ENCODE measurements around the gene ARHGAP44. TPM values are rescaled to one million over a fixed set of nuclear protein-coding genes. Genes with fewer than 3 reads are reported as not detected.

Gene ARHGAP44
- polyA plus RNA-seq, 1 donor from 2014 or later, result 5.9 TPM

GRCh38 chr17:12936501-12936900 lies 147.2 kb downstream of the ARHGAP44 start:
- H3K9ac ChIP-seq (ENCODE audit: low read length), result no peak overlapping the region

DNA sequence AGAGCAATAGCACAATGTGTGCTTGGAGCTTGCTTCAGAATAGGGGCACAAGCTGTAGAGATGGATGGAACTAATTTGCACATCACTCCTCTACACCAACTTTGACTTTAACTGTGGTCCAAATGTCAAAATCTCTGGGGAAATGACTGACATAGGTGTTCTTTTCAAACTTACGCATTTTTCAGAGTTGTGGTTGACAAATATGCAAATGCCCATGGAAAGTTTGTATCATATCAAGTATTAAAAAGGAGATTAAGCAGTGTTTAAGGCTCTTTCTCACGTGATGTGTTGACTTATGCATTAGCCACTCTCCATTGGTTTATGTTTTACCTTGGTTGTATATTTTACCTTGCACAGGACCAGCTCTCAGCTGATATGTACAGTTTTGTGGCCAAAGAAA lies 151.4 kb downstream of the ARHGAP44 start:
- Histone ChIP-seq H3K4me3 (ENCODE audit: low read length) (no peak overlapping the region), H3K9me2 (ENCODE audit: insufficient read depth, low read length) (no peaks in the 10 kb centered on the region), H2AFZ (ENCODE audit: low read depth, low read length) (no peak overlapping the region), H3K9ac (ENCODE audit: low read length) (no peak overlapping the region), H3K79me2 (replicated peaks; ENCODE audit: insufficient read depth, low read length) (no peaks in the 10 kb centered on the region), H3F3A (ENCODE audit: insufficient read depth, low read length, poor library complexity, severe bottlenecking) (no peaks in the 10 kb centered on the region), H3K4me2 (ENCODE audit: low read length) (no peak overlapping the region), H3K9me3 (ENCODE audit: low read length) (no peaks in the 10 kb centered on the region), H4K20me1 (ENCODE audit: insufficient read depth) (no peaks in the 10 kb centered on the region), H3K36me3 (ENCODE audit: insufficient read depth, low read length) (no peaks in the 10 kb centered on the region), H3K27me3 (ENCODE audit: insufficient read depth, low read depth, low read length) (no peaks in the 10 kb centered on the region), H3K27ac (ENCODE audit: low read length) (no peak overlapping the region)
- TF ChIP-seq, protein P1, sequence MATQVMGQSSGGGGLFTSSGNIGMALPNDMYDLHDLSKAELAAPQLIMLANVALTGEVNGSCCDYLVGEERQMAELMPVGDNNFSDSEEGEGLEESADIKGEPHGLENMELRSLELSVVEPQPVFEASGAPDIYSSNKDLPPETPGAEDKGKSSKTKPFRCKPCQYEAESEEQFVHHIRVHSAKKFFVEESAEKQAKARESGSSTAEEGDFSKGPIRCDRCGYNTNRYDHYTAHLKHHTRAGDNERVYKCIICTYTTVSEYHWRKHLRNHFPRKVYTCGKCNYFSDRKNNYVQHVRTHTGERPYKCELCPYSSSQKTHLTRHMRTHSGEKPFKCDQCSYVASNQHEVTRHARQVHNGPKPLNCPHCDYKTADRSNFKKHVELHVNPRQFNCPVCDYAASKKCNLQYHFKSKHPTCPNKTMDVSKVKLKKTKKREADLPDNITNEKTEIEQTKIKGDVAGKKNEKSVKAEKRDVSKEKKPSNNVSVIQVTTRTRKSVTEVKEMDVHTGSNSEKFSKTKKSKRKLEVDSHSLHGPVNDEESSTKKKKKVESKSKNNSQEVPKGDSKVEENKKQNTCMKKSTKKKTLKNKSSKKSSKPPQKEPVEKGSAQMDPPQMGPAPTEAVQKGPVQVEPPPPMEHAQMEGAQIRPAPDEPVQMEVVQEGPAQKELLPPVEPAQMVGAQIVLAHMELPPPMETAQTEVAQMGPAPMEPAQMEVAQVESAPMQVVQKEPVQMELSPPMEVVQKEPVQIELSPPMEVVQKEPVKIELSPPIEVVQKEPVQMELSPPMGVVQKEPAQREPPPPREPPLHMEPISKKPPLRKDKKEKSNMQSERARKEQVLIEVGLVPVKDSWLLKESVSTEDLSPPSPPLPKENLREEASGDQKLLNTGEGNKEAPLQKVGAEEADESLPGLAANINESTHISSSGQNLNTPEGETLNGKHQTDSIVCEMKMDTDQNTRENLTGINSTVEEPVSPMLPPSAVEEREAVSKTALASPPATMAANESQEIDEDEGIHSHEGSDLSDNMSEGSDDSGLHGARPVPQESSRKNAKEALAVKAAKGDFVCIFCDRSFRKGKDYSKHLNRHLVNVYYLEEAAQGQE (IDR thresholded peaks at IDR 0.05; ENCODE audit: borderline replicate concordance), result no peak
- no peak for TF ChIP-seq EP300 (conservative IDR thresholded peaks at IDR 0.05; ENCODE audit: poor library complexity, severe bottlenecking)
- no peak for TF ChIP-seq EZH2 (IDR thresholded peaks at IDR 0.05; ENCODE audit: borderline replicate concordance, insufficient read depth, low read length, poor library complexity, severe bottlenecking)
- TF ChIP-seq TAF1 (IDR thresholded peaks at IDR 0.05; ENCODE audit: low read depth), result no peak
- TF ChIP-seq SMC3 (conservative IDR thresholded peaks at IDR 0.05; ENCODE audit: poor library complexity), result no peak
- TF ChIP-seq, protein P2, sequence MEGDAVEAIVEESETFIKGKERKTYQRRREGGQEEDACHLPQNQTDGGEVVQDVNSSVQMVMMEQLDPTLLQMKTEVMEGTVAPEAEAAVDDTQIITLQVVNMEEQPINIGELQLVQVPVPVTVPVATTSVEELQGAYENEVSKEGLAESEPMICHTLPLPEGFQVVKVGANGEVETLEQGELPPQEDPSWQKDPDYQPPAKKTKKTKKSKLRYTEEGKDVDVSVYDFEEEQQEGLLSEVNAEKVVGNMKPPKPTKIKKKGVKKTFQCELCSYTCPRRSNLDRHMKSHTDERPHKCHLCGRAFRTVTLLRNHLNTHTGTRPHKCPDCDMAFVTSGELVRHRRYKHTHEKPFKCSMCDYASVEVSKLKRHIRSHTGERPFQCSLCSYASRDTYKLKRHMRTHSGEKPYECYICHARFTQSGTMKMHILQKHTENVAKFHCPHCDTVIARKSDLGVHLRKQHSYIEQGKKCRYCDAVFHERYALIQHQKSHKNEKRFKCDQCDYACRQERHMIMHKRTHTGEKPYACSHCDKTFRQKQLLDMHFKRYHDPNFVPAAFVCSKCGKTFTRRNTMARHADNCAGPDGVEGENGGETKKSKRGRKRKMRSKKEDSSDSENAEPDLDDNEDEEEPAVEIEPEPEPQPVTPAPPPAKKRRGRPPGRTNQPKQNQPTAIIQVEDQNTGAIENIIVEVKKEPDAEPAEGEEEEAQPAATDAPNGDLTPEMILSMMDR (IDR thresholded peaks at IDR 0.05; ENCODE audit: poor library complexity, severe bottlenecking), result no peak
- TF ChIP-seq MXI1 (conservative IDR thresholded peaks at IDR 0.05; ENCODE audit: poor library complexity, severe bottlenecking), result no peak
- TF ChIP-seq RAD21 (conservative IDR thresholded peaks at IDR 0.05), result no peak

More at GRCh38 chr17:12936501-12936900, 147.2 kb downstream of the ARHGAP44 start:
- H3F3A ChIP-seq (ENCODE audit: insufficient read depth, low read length, poor library complexity, severe bottlenecking), result no peaks in the 10 kb centered on the region
- no peaks in the 10 kb centered on the region for H3K9me2 ChIP-seq (ENCODE audit: insufficient read depth, low read length)
- H3K27me3 ChIP-seq (ENCODE audit: insufficient read depth, low read depth, low read length), result no peaks in the 10 kb centered on the region
- no peaks in the 10 kb centered on the region for H3K9me3 ChIP-seq (ENCODE audit: low read length)
- no peak overlapping the region for H3K4me3 ChIP-seq (ENCODE audit: low read length)
- H3K79me2 ChIP-seq (replicated peaks; ENCODE audit: insufficient read depth, low read length), result no peaks in the 10 kb centered on the region
- no peak overlapping the region for H3K27ac ChIP-seq (ENCODE audit: low read length)
- H4K20me1 ChIP-seq (ENCODE audit: insufficient read depth), result no peaks in the 10 kb centered on the region
- no peak overlapping the region for H2AFZ ChIP-seq (ENCODE audit: low read depth, low read length)
- H3K4me2 ChIP-seq (ENCODE audit: low read length), result no peak overlapping the region
- no peaks in the 10 kb centered on the region for H3K36me3 ChIP-seq (ENCODE audit: insufficient read depth, low read length)
- TF ChIP-seq MXI1 (conservative IDR thresholded peaks at IDR 0.05; ENCODE audit: poor library complexity, severe bottlenecking) (no peak), SMC3 (conservative IDR thresholded peaks at IDR 0.05; ENCODE audit: poor library complexity) (no peak), RAD21 (conservative IDR thresholded peaks at IDR 0.05) (no peak), EZH2 (IDR thresholded peaks at IDR 0.05; ENCODE audit: borderline replicate concordance, insufficient read depth, low read length, poor library complexity, severe bottlenecking) (no peak)
- TF ChIP-seq, protein P1 (IDR thresholded peaks at IDR 0.05; ENCODE audit: borderline replicate concordance), result no peak
